GM18505 (cell line): Measurements from ENCODE around the gene HSPB7.
"Not testable (repeated sequence)": the region's sequence is repeated elsewhere in the genome, so short reads cannot be mapped to it uniquely, and the experiment has no call there.

Experiments
- ATAC-seq: cut with Tn5 transposase; IDR thresholded peaks from one replicate; pipeline ENCODE4 v1.9.1; 2021; ENCODE audit not compliant: unreplicated experiment
- POLR2A ChIP-seq: IDR thresholded peaks from 4 replicates; pipeline ENCODE4 v1.6.1; 2011; ENCODE audit warnings: borderline replicate concordance; ENCODE audit not compliant: insufficient read depth, insufficient read length; ENCODE audit errors: extremely low read depth

The HSPB7 gene

GRCh38 chr1:16017461-16018303 is at the start of gene HSPB7:
TSS of gene HSPB7 (minus strand) at chr1:16018043. CDS start at chr1:16017963, 80 bp downstream.
- no peak for TF ChIP-seq POLR2A

GRCh38 chr1:16067127-16067768 is 49.4 kb upstream of the HSPB7 start:
- no peak for TF ChIP-seq POLR2A
- ATAC-seq = no peak

More at GRCh38 chr1:16017461-16018303, at the start of gene HSPB7:
- ATAC-seq = no peak

- TF ChIP-seq POLR2A = no peak
- no peak for ATAC-seq
Observed at GRCh38 chr1:16066245-16066644, 48.4 kb upstream of the HSPB7 start.

GRCh38 chr1:16065269-16065576 is 47.4 kb upstream of the HSPB7 start:
- ATAC-seq = no peak
- no peak for TF ChIP-seq POLR2A

- no peak for TF ChIP-seq POLR2A
Observed at GRCh38 chr1:16064536-16065268, 46.9 kb upstream of the HSPB7 start.

GRCh38 chr1:16063921-16064320 is 46.1 kb upstream of the HSPB7 start:
- TF ChIP-seq POLR2A = no peak
- ATAC-seq = no peak

More at GRCh38 chr1:16064536-16065268, 46.9 kb upstream of the HSPB7 start:
- ATAC-seq = no peak

GRCh38 chr1:16063226-16063829 is 45.5 kb upstream of the HSPB7 start:
- no peak for TF ChIP-seq POLR2A
- no peak for ATAC-seq

GRCh38 chr1:16062687-16063075 is 44.8 kb upstream of the HSPB7 start:
- not testable (repeated sequence) for ATAC-seq

- ATAC-seq = not testable (repeated sequence)
Observed at GRCh38 chr1:16061989-16062686, 44.3 kb upstream of the HSPB7 start.

- no peak for TF ChIP-seq POLR2A
- ATAC-seq = no peak
Observed at GRCh38 chr1:16061266-16061665, 43.4 kb upstream of the HSPB7 start.

GRCh38 chr1:16058394-16059120 is 40.7 kb upstream of the HSPB7 start:
- ATAC-seq = not testable (repeated sequence)

GRCh38 chr1:16057314-16057915 is 39.6 kb upstream of the HSPB7 start:
- ATAC-seq = not testable (repeated sequence)

GRCh38 chr1:16056521-16056912 is 38.7 kb upstream of the HSPB7 start:
- not testable (repeated sequence) for ATAC-seq
